ENCODE data around the gene SULF2.

GRCh38 chr20:47781632-47782031, 3.6 kb downstream of the SULF2 start:
- TF ChIP-seq, protein P1, sequence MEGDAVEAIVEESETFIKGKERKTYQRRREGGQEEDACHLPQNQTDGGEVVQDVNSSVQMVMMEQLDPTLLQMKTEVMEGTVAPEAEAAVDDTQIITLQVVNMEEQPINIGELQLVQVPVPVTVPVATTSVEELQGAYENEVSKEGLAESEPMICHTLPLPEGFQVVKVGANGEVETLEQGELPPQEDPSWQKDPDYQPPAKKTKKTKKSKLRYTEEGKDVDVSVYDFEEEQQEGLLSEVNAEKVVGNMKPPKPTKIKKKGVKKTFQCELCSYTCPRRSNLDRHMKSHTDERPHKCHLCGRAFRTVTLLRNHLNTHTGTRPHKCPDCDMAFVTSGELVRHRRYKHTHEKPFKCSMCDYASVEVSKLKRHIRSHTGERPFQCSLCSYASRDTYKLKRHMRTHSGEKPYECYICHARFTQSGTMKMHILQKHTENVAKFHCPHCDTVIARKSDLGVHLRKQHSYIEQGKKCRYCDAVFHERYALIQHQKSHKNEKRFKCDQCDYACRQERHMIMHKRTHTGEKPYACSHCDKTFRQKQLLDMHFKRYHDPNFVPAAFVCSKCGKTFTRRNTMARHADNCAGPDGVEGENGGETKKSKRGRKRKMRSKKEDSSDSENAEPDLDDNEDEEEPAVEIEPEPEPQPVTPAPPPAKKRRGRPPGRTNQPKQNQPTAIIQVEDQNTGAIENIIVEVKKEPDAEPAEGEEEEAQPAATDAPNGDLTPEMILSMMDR (conservative IDR thresholded peaks at IDR 0.05), result no peak
- no peak for TF ChIP-seq EZH2 (IDR thresholded peaks at IDR 0.05; ENCODE audit: low read depth)

Data from PC-9 (cell line).